Stimulated activated CD4-positive, alpha-beta T cell treated with anti-CD3 and anti-CD28 coated beads, Interleukin-12 subunit alpha, Interleukin-12 subunit beta, amount 100 ng/mL, for 48 hours (primary cell): ENCODE measurements around the gene VEGFB.

Experiments
- DNase-seq, 3 donors: peaks; one replicate each; pipeline ENCODE4 v3.0.0-alpha.2; 2020; ENCODE audit warnings: low read depth in 2 of 3, low spot score in 1 of 3

Gene VEGFB

DNA sequence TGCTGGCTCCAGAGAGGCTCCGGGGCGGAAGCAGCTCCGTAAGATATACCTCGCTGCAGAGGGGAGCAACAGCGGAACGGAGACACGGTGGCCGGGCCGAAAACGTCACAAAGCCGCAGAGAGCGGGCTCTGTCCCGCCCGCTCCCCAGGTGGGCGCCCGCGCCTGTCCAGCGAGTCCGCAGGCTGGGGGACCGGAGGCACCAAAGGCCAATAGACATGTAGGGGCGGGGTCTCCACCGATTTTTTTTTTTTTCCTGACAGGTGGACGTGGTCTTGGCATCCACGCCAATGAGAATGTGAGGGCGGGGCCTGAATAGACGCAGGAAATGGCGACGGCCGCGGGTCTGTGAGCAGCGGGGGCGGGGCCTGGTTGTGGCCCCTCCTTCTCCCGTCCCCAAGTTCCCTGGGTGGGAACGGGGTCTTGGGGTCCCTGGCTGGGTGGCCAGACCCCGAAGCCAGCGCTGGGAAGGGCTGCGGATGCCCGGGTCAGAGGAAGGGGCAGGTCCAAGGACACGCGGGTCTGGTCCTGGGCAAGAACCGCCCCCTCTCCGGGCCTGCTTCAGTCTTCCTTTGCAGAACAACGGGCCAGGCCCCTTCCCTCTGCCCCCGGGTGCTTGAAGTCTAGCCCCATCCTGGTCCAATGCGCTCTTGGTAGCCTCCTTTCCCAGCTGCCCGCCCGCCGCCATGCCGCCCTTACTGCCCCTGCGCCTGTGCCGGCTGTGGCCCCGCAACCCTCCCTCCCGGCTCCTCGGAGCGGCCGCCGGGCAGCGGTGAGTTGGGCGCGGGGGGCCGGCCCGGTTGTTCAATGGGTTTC lies 4.0 kb upstream of the VEGFB start, which contains the start of gene DNAJC4:
Gene DNAJC4, plus strand, starts transcription at position 378 of the 814 bp plus-strand sequence. Its CDS starts 307 bp downstream, at position 685.
- DNase-seq = peak; percentile 76 to 87 (median 85)

DNA sequence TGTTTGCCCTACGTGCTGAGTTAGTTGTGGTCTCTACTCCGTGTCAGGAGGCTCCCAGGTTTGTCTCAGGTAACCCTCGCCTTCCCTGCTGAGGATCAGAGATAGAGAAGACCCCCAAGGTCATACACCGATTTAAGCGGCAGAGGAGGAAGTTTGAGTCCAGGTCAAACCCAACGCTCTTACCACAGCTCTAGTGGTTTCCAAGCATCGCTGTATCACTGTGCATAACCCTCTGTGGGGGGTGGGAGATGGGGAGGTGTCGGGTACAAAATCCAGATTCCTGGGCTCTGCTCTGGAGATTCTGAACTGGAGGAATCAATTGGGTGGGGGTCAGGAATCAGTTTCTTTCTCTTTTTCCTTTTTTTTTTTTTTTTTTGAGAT lies 3.4 kb upstream of the VEGFB start:
- no peak for DNase-seq

DNA sequence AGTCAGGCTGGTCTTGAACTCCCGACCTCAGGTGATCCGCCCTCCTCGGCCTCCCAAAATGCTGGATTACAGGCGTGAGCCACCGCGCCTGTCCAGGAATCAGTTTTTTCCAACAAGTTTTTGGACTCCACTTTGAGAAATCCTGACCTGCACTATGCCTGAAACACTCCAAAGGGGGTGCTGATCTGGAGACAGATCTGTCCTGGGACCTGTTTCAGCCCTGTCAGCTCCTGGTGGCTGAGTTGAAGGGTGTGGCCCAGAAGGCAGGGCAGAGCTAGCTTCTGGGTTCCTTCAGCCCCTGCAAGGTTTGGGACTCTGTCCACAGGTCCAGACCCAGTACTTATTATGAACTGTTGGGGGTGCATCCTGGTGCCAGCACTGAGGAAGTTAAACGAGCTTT lies 2.8 kb upstream of the VEGFB start:
- no peak for DNase-seq

DNA sequence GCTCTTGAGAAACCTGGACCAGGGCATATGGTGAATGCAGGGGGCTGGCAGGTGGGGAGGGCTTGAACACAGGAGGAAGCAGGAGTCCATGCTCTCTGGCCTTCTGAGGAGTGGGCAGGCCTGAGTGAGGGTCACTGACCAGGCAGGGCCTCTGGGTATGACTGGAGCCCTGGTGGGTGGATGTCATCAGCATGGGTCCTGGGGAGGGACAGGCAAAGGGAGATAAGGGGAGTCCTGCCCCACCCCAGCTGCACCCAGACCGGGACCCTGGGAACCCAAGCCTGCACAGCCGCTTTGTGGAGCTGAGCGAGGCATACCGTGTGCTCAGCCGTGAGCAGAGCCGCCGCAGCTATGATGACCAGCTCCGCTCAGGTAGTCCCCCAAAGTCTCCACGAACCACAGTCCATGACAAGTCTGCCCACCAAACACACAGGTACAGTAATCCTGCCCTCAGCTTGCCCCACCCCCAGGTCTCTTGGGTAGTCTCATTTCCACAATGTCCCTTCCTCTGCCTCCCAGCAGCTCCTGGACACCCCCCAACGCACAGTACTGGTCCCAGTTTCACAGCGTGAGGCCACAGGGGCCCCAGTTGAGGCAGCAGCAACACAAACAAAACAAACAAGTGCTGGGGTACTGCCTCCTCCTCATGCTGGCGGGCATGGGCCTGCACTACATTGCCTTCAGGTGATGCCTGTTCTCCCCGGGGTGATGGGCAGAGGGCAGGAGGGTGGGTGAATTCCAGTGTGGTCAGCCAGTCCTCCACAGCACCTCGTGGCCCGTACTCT lies 2.0 kb upstream of the VEGFB start:
- DNase-seq = no peak

DNA sequence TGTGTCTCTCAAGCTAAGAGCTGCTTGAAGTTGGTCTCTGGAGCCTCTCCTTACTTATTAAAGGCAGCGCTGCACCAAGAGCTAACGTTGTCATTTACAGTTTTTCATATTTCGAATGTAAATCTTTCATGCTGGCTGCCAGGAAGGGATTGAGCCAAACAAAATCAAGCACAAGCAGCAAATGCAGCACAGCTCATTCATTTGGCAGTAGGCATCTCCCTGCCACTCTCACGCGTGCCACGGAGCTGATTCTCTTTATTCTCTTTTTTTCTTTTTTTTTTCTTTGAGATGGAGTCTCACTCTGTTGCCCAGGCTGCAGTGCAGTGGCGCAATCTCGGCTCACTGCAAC lies 1.4 kb upstream of the VEGFB start:
- DNase-seq = no peak

DNA sequence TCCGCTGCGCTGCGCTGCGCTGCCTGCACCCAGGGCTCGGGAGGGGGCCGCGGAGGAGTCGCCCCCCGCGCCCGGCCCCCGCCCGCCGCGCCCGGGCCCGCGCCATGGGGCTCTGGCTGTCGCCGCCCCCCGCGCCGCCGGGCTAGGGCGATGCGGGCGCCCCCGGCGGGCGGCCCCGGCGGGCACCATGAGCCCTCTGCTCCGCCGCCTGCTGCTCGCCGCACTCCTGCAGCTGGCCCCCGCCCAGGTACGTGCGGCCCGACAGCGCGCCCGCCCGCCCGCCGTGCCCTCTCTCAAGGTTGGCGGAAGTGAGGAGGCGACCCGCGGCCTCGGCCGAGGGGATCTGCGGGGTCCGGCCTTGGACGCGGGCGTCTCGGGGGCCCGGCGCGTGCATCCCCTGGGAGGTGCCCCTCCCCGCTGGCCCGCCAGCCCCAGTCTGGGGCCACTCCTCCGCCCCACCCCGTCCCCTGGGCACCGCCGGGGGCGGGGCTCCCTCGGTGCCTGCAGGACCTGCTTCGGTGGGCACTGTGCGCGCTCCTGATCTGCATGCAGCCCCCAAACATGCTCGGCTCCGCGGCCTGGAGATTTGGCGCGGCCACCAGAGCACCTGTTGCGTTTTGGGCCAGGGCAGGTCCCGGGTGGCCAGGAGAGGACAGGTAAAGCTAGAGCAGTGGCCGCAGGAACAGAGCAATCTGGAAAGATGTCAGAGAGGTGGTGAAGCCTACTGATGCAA lies 429 bp downstream of the VEGFB start:
- no peak for DNase-seq

DNA sequence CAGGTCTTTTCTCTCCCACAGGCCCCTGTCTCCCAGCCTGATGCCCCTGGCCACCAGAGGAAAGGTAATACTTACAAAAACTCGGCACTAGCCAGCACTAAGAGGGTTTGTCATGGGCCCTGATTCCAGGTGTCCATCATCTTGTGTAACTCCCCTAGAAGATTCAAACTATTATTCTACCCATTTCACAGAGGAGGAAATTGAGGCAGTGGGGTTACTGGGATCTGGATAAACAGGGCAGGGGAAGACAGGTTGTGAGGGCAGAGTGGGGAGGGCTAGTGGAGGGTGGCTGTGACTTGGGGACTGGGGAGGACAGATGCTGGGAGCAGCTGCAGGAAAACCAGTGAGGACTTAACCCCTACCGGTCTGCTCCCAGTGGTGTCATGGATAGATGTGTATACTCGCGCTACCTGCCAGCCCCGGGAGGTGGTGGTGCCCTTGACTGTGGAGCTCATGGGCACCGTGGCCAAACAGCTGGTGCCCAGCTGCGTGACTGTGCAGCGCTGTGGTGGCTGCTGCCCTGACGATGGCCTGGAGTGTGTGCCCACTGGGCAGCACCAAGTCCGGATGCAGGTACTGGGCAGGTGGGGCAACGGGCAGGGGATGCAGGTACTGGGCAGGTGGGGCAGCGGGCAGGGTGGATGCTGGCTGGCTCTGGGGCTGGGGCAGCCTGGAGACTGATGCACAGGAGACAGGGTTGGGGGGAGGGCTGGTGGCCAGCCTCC lies 1.2 kb downstream of the VEGFB start:
- no peak for DNase-seq

DNA sequence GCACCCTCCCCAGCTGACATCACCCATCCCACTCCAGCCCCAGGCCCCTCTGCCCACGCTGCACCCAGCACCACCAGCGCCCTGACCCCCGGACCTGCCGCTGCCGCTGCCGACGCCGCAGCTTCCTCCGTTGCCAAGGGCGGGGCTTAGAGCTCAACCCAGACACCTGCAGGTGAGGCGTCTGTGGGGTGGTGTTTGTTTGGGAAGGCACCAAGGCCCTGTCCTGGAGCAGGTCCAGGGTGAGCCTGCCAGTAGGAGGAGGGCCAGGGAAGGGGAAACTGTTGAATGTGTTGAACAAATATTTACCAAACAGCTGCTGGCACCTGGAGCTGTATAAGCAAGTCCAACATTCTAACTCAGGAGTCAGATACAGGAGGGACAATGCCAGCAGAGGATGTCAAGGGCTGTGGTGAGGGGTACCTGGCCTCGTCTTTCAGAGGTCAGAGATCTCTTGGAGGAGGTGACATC lies 3.1 kb downstream of the VEGFB start:
- DNase-seq = no peak

DNA sequence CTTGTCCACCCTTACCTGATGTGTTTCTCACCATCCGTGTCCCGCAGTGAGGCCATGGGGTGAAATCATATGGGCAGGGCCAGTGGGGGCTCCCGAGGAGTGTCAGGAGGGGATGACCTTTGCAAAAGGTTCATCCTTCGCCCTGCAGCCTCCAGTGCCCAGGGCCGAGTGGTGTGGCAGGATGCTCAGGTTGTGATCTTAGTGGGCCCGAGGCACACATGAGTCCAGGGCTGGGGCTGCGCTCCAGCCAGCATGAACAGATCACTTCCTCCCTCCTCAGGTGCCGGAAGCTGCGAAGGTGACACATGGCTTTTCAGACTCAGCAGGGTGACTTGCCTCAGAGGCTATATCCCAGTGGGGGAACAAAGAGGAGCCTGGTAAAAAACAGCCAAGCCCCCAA lies 3.7 kb downstream of the VEGFB start:
- no peak for DNase-seq

DNA sequence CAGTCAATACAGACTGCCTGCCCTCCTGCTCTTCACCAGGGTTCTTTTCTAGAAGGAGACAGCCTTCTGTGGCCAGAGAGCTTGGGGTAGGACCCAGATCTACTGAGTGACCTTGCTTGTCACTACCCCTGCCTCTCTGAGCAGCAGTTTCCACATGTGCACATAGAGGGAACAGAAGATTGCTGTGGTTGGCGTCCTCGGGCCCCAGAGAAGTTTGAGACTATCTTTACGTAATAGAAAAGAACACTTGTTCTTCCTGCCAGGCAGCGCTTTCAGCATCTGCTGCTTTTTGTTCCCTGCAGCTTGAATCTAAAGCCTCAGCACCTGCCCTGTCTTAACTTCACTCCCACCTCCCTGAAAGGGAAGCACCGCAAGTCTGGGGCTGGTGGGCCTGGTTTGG lies 4.6 kb downstream of the VEGFB start:
- DNase-seq = no peak

DNA sequence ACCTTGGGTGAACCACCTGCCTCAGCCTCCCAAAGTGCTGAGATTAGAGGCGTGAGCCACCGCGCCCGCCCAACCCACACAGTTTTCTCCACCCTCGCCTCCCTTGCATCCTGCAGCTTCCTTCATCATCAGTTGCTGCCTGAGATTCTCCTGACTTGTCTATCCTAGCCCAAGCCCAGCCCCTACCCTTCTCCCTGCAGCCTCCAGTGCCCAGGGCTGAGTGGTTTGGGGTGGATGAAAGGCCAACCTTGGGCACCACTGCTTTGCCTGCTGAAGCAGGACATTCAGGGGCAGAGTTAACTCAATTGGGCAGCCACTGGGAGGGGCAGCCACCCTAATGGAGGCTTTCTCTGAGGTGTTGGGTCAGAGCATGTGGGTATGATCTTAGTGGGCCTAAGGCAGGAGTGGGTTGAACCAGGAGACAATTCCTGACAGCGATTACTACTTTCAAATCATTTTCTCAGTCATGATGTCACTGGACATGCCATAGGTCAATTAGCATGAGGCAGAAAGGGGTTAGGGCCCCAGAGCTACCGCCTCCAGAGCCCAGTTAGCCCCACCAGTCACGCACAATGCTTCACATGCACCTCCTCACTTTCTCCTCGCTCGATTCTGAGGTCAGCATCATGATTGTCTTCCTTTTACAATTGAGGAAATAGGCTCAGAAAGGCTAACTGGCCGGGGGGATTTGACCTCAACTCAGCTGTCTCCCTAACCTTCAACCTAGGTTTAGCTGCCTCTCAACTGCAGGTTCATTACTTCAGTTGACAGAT lies 5.5 kb downstream of the VEGFB start:
- DNase-seq = no peak

DNA sequence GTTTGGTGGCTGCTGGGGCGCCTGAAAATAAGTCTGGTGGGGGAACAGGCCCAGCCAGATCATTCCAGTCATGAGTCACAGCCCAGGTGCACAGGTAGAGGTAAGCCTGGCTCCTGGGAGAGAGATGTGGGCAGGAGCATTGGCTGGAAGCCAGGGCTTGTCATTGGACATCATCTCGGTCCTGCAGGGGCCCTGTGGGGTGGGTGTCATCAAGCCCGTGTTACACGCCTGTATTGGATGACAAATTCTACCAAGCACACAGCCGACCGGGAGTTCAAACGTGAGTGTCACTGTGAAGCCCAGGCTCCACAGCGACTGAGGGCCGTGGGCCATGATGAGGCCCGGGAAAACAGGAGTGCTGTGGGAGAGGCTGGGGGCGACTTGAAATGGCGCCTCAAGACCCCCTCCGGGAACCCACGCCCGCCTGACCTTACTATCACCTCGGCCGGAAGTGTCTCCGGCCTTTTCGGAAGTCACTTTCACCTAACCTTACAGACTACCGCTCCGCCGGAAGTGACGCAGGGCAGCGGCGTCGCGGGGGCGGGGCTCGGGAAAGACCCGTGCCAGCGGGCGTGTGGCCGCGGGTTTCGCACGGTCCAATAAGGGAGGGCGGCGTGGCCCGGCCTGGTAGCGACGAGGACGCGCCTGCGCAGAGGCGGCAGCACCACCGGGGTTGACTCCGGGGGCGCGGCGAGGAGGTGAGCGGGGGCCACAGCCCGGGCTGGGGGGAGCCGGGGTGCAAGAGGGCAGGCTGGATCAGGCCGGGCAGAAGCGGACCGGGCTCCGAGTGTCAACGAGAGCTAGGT lies 6.3 kb downstream of the VEGFB start, which contains the start of gene FKBP2:
Gene FKBP2, plus strand, starts transcription at position 661 of the 806 bp plus-strand sequence. CDS start 1,293 bp downstream, outside the sequence.
- DNase-seq = peak; percentile 92 to 97 (median 94)

DNA sequence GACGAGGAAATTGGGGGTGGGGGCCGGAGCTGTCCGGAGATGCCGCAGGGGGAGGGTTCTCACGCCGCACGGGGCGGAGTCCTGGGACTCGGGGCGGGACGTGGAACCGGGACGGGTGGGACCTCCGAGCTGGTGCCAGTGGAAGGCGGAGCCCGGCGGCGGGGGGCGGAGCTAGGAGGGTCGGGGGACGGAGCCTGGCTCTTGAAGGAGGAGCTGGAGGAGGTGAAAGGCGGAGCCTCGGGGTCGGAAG lies 6.8 kb downstream of the VEGFB start:
- peak in 2 of 3 donors; percentile 100 for DNase-seq

DNA sequence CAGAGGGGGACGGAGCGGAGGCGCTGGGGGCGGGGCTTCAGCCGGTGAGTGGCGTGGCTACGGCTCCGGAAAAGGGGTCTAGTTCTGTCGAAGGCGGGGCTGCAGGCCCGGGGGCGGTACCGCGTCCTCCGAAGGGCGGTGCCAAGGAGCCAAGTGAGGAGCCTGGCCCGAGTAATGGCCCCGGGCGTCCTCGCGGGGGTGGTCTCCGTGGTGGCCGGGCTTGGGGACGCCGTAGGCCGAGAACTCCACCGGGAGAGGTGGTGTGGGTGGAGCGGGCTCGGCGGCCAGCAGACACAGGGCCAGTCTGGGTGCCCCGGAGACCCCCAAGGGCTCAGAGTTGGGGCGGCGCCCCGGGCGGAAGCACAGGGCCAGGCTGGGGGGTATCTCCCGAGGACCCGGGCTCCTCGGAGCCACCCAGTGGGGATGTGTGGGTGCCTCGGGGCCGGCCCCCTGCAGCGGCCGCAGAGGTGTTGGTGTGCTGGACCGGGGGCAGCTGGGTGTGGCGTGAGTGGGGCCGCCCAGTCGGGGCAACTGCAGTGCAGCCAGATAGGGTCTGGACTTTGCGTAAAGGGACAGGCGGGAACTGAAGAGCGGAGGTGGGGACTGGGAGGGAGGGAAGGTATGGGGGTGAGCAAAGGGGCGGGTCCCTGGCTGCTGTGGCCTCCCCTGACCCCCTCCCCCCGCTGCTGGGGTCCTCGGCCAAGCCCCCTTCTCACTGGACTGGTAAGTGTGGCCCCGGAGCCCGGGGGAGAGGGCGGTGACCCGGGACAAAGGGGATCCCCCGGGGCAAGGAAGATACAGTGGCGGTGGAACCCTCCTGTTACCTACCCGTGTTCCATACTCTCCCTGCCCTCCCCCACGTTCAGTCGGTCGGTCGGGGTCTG lies 7.3 kb downstream of the VEGFB start:
- peak in 1 of 3 donors; percentile 100 for DNase-seq

DNA sequence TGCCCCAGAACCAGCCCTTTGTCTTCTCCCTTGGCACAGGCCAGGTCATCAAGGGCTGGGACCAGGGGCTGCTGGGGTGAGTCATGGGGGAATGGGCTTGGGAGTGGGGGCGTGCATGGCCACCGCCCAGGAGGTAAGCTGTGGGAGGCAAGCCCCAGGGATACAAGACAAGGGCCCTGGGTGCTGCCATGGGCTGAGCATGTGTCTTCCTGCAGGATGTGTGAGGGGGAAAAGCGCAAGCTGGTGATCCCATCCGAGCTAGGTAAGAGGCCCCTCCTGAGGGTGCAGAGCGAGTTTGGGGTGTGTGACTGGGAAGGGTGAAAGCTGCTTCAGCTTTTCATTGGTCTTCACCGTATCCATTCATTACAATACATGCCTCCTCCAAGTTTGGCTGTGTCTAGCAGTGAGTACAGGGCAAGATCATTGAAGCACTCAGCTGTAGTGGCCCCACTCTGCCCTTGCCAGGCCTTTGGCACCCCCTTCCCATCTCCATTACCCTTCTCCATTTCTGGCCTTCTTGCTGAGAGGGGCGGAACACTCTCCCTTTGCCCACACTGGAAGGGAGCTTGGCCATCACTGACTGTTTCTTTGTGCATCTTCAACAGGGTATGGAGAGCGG lies 9.0 kb downstream of the VEGFB start:
- no peak for DNase-seq

DNA sequence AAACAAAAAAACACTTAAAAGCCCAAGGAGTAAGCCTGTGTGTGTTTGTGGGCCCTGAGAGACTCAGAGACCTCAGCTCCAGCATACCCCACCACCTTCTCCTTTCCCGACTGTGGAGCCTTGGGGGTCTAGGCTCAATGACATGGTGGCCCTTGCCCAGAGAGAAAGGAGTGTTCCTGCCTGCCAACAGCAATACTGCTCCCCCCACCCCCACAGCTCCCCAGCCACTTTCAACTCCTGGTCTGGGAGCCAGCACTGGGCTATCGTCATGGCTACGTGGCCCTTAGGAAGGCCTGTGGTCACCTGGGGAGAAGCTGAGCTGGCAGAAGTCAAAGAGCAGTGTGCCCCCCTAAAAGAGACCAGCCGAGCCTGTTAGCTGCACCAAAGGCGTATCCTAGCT lies 9.7 kb downstream of the VEGFB start:
- no peak for DNase-seq

DNA sequence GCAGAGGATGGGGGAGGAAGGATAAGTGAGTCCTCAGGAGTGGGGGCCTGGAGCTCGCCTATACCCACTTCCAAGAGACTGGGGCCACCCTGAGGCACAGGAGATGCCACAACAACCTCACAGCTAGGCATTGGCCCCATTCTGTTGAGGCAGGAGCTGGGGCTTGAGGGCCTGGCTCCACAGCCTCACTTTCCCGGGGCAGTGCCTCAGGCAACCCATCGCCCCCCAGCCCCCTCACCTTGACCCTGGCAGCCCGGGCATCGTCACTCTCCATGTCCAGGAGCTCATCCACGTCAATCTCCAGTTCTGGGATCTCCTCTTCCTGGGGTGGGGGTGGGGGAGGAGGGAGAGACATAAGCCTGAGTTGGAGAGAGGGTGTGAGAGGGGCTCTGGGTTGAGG lies 10.6 kb downstream of the VEGFB start:
- no peak for DNase-seq

DNA sequence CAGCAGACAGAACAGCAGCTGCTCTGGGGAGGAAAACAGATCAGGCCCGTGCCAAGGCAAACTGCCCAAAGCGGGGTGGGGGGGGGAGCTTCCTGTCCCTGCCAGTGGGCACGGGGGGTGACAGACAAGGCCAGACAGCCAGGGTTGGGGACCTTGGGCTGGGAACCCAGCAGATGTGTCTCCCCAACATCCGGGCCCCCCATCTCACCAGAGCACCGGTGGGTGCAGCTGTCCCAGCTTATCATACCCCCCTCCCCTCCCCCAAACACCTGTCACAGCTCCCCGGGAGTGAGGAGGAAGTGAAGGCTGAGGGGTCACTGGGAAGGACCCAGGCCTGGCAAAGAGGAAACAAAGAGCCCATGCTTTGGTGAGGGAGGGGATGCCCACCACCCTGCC lies 11.0 kb downstream of the VEGFB start:
- no peak for DNase-seq
